Erythroblast (primary cell): ENCODE measurements around the gene LGALSL.

ENCODE experiments used
- GATA1 ChIP-seq: IDR thresholded peaks from 2 replicates; pipeline ENCODE4 v1.6.1; 2011; ENCODE audit warnings: low read depth, mild to moderate bottlenecking, control low read depth, low read length, moderate library complexity
- POLR2A ChIP-seq: IDR thresholded peaks from 2 replicates; pipeline ENCODE4 v1.6.1; 2011; ENCODE audit warnings: mild to moderate bottlenecking, low read length

DNA sequence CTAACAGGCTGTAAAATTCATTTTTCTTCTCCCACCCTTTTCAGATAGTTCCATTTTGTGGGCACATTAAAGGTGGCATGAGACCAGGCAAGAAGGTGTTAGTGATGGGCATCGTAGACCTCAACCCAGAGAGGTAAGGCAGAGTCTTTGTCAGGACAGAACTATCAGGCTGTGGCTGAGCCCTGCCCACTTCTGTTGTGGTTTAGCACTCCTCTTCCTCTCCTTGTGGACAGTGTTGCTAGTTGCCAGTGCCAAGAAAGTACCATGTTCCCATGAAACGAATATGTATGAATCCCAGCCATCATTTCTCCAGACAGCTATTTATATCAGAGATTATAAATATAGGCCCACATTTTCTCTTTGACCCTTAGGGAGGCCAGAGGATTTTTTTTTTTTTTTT lies 1.6 kb downstream of the LGALSL start:
- TF ChIP-seq POLR2A = no peak
- TF ChIP-seq GATA1 = no peak
